NCI-H1092 treated with DMSO at 0.1 percent for 48 hours (cell line): ENCODE results near the gene CLCF1.

Experiments used
- DNase-seq: peaks from one replicate; lab custom pipeline; 2025; lab: John Stamatoyannopoulos, UW

The CLCF1 gene

DNA sequence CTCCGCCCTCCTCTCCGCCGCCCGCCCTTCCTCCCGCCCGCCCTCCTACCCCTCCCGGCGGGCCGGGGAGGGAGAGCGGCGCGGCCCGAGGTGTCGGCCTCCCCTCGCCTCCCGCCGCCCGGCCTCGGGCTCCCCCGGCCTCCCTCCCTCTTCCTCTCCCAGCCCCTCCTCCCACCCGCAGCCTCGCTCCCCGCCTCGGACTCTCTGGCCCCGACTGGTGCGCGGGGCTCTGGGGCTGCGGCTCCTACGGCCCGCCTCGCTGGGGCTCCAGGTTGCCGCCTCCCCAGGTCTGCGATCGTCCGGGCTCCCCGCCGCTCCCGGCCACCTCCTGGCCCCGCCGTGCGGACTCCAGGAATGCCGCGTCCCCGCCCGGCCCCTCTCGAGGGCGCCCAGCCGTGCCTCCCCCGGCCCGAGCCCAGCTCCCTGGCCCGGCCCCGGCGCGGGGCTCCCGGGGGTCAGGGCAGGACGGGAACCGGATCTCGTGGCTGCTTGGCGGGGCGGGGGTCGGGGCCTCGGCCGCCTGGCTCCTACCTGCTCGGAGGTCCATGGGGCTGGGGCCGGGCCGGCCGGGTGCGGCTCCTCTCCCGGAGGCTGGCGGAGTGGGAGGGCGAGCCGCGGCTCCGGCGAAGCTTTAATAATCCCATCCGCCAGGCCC lies at the start of gene CLCF1:
Gene CLCF1 (minus strand): TSS at position 606 of the 655 bp plus-strand sequence. CDS start 59 bp downstream, at position 547.
- no peak for DNase-seq

- DNase-seq, result no peak
These were observed 49.5 kb upstream of the CLCF1 start for GRCh38 chr11:67422891-67423290.

- no peak for DNase-seq
These were observed 48.1 kb upstream of the CLCF1 start for GRCh38 chr11:67421430-67422031.

- peak; percentile 91 for DNase-seq
These were observed 47.4 kb upstream of the CLCF1 start for GRCh38 chr11:67420646-67421429.

GRCh38 chr11:67420147-67420645 lies 46.8 kb upstream of the CLCF1 start:
- no peak for DNase-seq

DNA sequence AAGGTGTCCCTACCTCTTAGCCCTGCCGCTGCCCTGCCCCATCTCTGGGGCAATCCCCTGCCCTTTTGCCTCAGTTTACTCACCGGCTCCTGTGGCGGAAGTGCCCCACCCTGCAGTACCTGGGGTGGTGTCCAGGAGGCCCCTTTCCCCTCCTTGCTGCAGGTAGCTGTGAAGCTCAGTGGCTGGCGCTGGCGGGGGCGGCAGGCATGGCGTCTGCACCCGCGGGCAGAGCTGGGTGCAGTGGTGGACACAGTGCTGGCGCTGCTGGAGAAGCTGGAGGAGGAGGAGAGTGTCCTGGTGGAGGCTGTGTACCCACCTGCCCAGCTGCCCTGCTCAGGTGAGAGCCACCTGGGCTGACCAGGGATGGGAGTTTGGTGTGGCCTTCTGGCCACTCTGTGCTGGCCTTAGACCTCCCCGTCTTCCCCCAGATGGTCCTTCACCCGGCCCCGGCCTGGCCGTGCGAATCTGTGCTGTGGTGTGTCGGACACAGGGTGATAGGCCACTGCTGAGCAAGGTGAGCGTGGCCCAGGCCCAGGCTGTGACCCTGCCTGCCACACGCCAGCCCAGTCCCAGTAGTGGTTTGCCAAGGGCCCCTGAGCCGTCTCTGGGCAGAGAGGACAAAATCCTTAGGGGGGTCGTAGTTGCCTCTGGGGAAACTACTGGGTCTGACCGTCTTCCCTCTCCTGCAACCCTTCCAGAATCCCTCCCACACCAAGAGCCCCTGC lies 46.1 kb upstream of the CLCF1 start:
- DNase-seq, result no peak

- peak; percentile 13 for DNase-seq
These were observed 45.3 kb upstream of the CLCF1 start for GRCh38 chr11:67418476-67419281.

GRCh38 chr11:67417425-67417824 lies 44.0 kb upstream of the CLCF1 start:
- DNase-seq, result no peak

GRCh38 chr11:67416416-67417335 lies 43.3 kb upstream of the CLCF1 start:
- no peak for DNase-seq

- DNase-seq, result no peak
These were observed 42.3 kb upstream of the CLCF1 start, which contains the start of gene CARNS1 for GRCh38 chr11:67415501-67416304. TSS of gene CARNS1 (plus strand) at chr11:67415678. CDS start at chr11:67416200, 522 bp downstream.

- no peak for DNase-seq
These were observed 40.0 kb upstream of the CLCF1 start for GRCh38 chr11:67413266-67413849.

- no peak for DNase-seq
These were observed 39.2 kb upstream of the CLCF1 start for GRCh38 chr11:67412495-67413179.

DNA sequence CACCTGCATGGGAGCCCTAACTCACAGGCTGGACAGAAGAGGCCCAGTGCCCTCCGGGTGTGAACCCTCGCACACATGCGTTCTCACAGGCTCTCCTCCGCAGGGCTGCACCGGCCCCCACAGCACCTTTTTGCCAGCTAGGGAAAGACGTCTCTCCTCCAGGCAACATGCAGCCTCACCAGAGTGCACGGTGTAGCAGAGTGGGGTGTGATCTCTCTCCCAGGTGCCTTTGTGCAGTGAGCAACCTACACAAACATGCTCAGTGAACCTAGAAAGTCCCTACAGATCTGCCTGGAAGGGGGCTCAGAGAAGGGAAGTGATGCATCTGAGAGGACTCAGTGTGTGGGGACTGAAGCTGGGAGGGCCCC lies 38.4 kb upstream of the CLCF1 start:
- no peak for DNase-seq

- no peak for DNase-seq
These were observed 37.8 kb upstream of the CLCF1 start for GRCh38 chr11:67410984-67411784.

DNA sequence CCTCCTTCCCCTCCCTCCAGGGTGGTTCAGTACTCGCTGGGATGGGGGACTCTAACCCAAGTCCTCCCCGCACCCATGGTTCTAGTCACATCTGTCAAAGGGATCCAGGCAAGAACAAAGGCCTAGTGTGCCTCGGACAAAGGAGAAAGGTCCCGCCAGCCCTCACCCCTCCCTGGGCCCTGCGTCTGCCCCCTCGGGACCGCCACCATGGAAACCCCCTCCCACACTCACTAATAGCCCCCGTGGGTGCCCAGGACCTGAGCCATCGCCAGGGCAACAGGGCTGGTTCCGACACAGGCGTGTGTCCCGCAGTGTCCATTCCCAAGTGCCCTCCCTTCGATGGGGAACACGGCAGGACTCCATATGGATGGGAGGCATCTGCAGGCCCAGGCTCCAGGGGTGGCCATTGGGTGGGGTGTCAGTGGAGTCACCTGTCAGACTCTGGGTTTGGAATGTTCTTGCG lies 37.0 kb upstream of the CLCF1 start:
- DNase-seq, result no peak

- DNase-seq, result no peak
These were observed 36.5 kb upstream of the CLCF1 start for GRCh38 chr11:67409781-67410368.

DNA sequence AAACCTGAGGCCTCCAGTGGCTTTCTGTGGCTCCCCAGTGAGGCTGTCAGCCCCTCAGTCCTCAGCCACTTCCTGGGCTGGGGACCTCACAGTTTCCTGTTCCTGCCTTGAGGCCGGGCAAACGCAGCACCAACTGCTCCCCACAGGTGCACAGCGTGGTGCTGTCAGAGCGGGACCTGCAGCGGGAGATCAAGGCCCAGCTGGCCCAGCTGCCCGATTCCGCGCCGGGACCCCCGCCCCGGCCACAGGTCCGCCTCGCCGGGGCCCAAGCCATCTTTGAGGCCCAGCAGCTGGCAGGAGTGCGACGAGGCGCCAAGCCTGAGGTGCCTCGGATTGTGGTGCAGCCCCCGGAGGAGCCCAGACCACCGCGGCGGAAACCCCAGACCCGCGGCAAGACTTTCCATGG lies 35.9 kb upstream of the CLCF1 start:
- DNase-seq, result no peak
